DND-41 (cell line): Measurements from ENCODE around the gene SHMT2.

Source experiments
- ATAC-seq: fragments of 200-7000 bp; cut with Tn5 transposase; 3 replicates; pipeline ENCODE4 v1.9.1; 2021; ENCODE audit warnings: low read depth; ENCODE audit not compliant: insufficient read depth
- DNase-seq: peaks from one replicate; pipeline ENCODE4 v3.0.0-alpha.2; 2020
- H2AFZ ChIP-seq: 2 replicates; pipeline ENCODE4 v1.6.0; 2012; ENCODE audit warnings: low read depth, low read length
- H3K27ac ChIP-seq: 2 replicates; pipeline ENCODE4 v1.5.1; 2012; ENCODE audit warnings: low read length, inconsistent platforms
- H3K27me3 ChIP-seq: fragments of 200-600 bp; sonication (generic); 2 replicates; pipeline ENCODE4 v1.6.0; 2012; ENCODE audit warnings: low read length, mild to moderate bottlenecking, inconsistent platforms; ENCODE audit not compliant: insufficient read depth, poor library complexity
- H3K36me3 ChIP-seq: 2 replicates; pipeline ENCODE4 v1.5.1; 2012; ENCODE audit warnings: low read length, inconsistent platforms; ENCODE audit not compliant: insufficient read depth
- H3K4me1 ChIP-seq: 2 replicates; pipeline ENCODE4 v1.5.1; 2012; ENCODE audit warnings: mild to moderate bottlenecking, low read length; ENCODE audit not compliant: insufficient read depth
- H3K4me2 ChIP-seq: 2 replicates; pipeline ENCODE4 v1.6.0; 2012; ENCODE audit warnings: mild to moderate bottlenecking, moderate library complexity, low read length, inconsistent platforms; ENCODE audit not compliant: insufficient read depth
- H3K4me3 ChIP-seq, 2 experiments: fragments of 200-600 bp in 1 of 2; shearing (Covaris generic) in 1 of 2; 2 replicates each; pipeline ENCODE4 v1.5.1; 2012 to 2016; ENCODE audit warnings: inconsistent platforms in 2 of 2, low read length in 2 of 2, mild to moderate bottlenecking in 2 of 2, low read depth in 1 of 2, moderate library complexity in 1 of 2
- H3K79me2 ChIP-seq: 2 replicates; pipeline ENCODE4 v1.6.0; 2012; ENCODE audit warnings: low read length, inconsistent platforms; ENCODE audit not compliant: insufficient read depth
- H3K9ac ChIP-seq: 2 replicates; pipeline ENCODE4 v1.6.0; 2012; ENCODE audit warnings: low read depth, mild to moderate bottlenecking, inconsistent platforms, low read length, moderate library complexity
- H3K9me3 ChIP-seq: 2 replicates; pipeline ENCODE4 v1.5.1; 2012; ENCODE audit warnings: low read length, moderate library complexity, mild to moderate bottlenecking, inconsistent platforms; ENCODE audit not compliant: insufficient read depth, severe bottlenecking
- H4K20me1 ChIP-seq: 2 replicates; pipeline ENCODE4 v1.6.0; 2012; ENCODE audit warnings: low read length; ENCODE audit not compliant: insufficient read depth
- CTCF ChIP-seq: IDR thresholded peaks from 2 replicates; pipeline ENCODE4 v1.5.1; 2012; ENCODE audit warnings: borderline replicate concordance, low read length, moderate library complexity, mild to moderate bottlenecking; ENCODE audit not compliant: poor library complexity, severe bottlenecking; ENCODE audit errors: extremely low read depth
- EZH2 ChIP-seq: IDR thresholded peaks from 3 replicates; pipeline ENCODE4 v1.6.1; 2012; ENCODE audit warnings: borderline replicate concordance, low read depth, mild to moderate bottlenecking, moderate library complexity, low read length, inconsistent platforms; ENCODE audit not compliant: severe bottlenecking

SHMT2 gene

GRCh38 chr12:57237596-57237931, 8.1 kb downstream of the SHMT2 start:
- DNase-seq (no peak), ATAC-seq (no peak)
- Histone ChIP-seq H4K20me1 (peaks cover 31% of the 10 kb centered on the region), H3K4me1 (peaks cover 31% of the 10 kb centered on the region), H3K4me3 (no peak overlapping the region), H3K27me3 (peaks cover 14% of the 10 kb centered on the region), H3K9me3 (no peaks in the 10 kb centered on the region), H2AFZ (no peak overlapping the region), H3K9ac (no peak overlapping the region), H3K36me3 (peaks cover 28% of the 10 kb centered on the region), H3K79me2 (peaks cover 4% of the 10 kb centered on the region; the same call in 1 of the 2 replicates), H3K27ac (no peak overlapping the region), H3K4me2 (no peak overlapping the region)
- TF ChIP-seq EZH2: no peak
- no peak for TF ChIP-seq CTCF

GRCh38 chr12:57237932-57238853, 8.7 kb downstream of the SHMT2 start:
- H3K4me1 ChIP-seq: peaks cover 32% of the 10 kb centered on the region
- peaks cover 22% of the 10 kb centered on the region for H3K36me3 ChIP-seq
- no peak for DNase-seq
- peak overlapping the region; percentile 37; the same call in 1 of the 2 replicates for H3K9ac ChIP-seq
- H3K79me2 ChIP-seq: no peaks in the 10 kb centered on the region; the same call in 1 of the 2 replicates
- peaks cover 27% of the 10 kb centered on the region for H4K20me1 ChIP-seq
- H3K27me3 ChIP-seq: peaks cover 14% of the 10 kb centered on the region
- ATAC-seq: no peak
- H3K4me3 ChIP-seq: no peak overlapping the region
- no peak overlapping the region; the same call in 1 of the 2 replicates for H2AFZ ChIP-seq
- no peaks in the 10 kb centered on the region for H3K9me3 ChIP-seq
- H3K4me2 ChIP-seq: peak overlapping the region; percentile 60
- TF ChIP-seq CTCF: no peak
- no peak for TF ChIP-seq EZH2
- no peak overlapping the region for H3K27ac ChIP-seq

GRCh38 chr12:57238854-57239554, 9.5 kb downstream of the SHMT2 start:
- Histone ChIP-seq H2AFZ (peak overlapping the region; percentile 82), H3K4me1 (peaks cover 37% of the 10 kb centered on the region), H3K9me3 (no peaks in the 10 kb centered on the region), H3K9ac (peak overlapping the region; percentile 37; the same call in 1 of the 2 replicates), H3K36me3 (peaks cover 14% of the 10 kb centered on the region), H3K4me2 (peak overlapping the region; percentile 60), H3K79me2 (no peaks in the 10 kb centered on the region), H4K20me1 (peaks cover 19% of the 10 kb centered on the region), H3K27ac (no peak overlapping the region), H3K4me3 (peak overlapping the region in 1 of 2 experiments; percentile 42; a peak in 2 of 4 replicates), H3K27me3 (peaks cover 14% of the 10 kb centered on the region)
- peak; percentile 59 for ATAC-seq
- DNase-seq: peak; percentile 84
- TF ChIP-seq CTCF (peak; percentile 100), EZH2 (no peak)
